ENCODE measurements around the gene ZNF334.

ZNF334 gene

GRCh38 chr20:46546298-46546697 lies 32.9 kb upstream of the ZNF334 start:
- FAIRE-seq (no peak), DNase-seq (ENCODE audit: low spot score) (no peak)

DNA sequence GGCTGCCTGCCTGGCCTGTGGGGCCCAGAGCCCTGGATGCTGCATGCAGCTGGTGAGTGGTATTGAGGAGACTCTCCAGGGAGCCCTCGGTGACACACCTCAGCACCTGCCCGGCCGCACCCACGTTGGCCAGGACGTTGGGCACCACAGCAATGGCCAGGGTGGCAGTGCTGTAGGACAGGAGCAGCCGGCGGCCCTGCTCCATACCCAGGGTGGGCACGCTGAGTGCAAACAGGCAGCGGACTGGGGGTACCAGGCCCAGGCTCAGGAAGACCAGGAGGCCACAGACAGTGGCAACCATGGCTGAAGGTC lies 32.4 kb upstream of the ZNF334 start:
- FAIRE-seq (no peak), DNase-seq (ENCODE audit: low spot score) (no peak)

DNA sequence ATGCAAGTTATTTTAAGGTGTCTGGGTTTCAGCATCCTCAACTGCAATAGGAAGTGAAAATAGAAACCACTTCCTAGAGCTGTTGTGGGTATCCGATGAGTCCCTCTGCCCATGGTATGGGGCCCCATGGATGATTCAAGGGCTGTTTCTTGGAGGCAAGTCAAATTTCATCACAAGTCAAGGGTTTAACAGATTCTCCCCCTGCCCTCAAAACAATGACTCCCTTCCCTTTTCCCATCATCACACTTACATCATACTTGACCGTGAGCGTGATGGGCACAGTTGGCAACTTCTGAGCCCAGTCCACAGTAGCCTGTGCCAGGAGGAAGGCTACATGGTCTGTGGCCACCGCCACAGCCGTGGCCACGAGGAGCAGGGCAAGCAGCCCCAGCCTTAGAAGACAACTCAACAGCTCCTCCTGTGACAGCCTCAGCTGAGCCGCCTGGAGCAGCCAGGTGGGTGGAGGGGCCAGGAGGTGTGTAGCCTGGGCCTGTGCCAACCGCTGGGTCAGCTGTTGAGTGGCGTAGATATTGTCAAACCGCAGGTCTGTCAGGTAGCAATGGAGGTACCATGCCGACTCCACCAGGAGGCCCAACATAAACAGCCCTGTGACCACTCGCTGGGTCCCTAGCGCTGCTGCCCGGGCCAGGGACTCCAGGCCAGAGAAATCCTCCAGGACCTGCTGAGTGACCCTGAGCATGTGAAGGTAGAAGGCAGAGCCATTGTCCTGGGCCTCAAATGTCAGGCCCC lies 31.9 kb upstream of the ZNF334 start:
- DNase-seq (ENCODE audit: low spot score) (no peak), FAIRE-seq (no peak)

GRCh38 chr20:46544576-46544975 lies 31.2 kb upstream of the ZNF334 start:
- DNase-seq (ENCODE audit: low spot score) (no peak), FAIRE-seq (no peak)

GRCh38 chr20:46543959-46544358 lies 30.6 kb upstream of the ZNF334 start:
- FAIRE-seq (no peak), DNase-seq (ENCODE audit: low spot score) (no peak)

GRCh38 chr20:46543033-46543432 lies 29.7 kb upstream of the ZNF334 start:
- DNase-seq (ENCODE audit: low spot score), result no peak
- FAIRE-seq, result no peak

DNA sequence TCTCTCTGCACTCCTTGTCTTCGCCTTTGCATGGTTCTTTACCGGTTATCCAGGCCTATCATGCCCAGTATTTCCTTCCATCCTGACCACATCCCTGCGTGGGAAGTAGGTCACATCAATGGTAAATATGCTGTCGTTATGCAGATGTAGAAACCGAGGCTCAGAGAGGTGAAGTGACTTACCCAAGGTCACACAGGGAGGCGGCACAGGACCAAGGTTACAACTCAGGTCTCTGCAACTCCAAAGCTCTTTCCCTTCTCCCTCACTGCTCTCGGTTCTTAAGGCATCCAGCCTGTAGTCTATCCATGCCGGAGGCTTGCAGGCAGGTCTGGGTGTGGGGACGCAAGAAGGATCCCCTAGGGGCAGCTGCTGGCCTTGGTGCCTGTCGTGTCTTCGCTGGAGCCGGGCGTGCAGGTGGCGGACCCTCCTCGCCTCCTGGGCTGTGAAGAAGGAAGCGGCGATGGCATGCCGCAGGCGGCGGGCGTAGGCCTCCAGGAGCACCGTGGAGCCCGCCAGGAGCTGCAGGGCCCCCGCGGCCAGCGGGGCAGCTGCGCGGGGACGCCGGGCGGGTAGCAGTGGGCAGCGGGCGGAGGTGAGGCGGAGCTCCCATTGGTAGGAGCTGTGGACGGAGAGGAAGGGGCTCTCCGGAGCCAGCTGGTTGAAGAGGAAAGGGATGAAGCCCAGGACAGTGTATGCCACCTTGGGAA lies 28.0 kb upstream of the ZNF334 start:
- no peak for DNase-seq (ENCODE audit: low spot score)
- no peak for FAIRE-seq

DNA sequence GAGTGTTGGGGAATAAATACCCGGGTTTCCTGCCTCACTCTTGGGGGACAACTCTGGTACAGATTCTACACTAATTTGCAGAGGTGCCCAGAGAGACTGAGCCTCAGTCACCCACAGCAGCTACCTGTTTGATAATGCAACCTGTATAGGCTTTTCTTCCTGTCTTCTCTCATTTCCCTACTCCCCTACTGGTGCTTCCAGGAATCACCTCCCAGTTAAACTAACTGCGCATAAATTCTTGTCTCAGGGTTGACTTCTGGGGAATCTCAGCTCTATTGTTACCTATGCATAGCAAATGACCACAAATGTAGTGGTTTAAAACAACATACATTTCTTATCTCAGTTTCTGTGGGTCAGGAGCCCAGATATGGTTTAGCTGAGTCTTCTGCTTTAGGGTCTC lies 25.8 kb upstream of the ZNF334 start:
- DNase-seq (ENCODE audit: low spot score) (no peak), FAIRE-seq (no peak)

DNA sequence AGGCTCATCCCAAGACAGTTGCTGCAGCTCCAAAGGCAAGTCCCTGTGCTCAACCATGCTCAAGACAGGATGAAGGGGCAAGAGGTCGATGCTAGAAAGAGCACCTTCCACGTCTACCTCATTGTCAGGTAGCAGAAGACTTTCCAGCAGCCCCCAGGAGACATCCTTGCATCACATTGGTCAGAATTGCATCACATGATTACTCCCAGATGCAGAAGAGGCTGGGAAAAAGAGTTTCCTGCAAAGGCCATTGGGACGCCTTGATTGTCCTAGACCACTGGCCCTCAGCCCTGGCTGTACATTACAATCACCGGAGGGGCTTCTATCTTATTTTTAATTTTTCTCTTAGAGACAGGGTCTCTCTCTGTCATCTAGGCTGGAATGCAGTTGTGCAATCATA lies 17.3 kb upstream of the ZNF334 start:
- FAIRE-seq, result no peak
- DNase-seq (ENCODE audit: low spot score), result no peak

- DNase-seq (ENCODE audit: low spot score), result no peak
Measured at GRCh38 chr20:46523696-46524328, 10.5 kb upstream of the ZNF334 start.

DNA sequence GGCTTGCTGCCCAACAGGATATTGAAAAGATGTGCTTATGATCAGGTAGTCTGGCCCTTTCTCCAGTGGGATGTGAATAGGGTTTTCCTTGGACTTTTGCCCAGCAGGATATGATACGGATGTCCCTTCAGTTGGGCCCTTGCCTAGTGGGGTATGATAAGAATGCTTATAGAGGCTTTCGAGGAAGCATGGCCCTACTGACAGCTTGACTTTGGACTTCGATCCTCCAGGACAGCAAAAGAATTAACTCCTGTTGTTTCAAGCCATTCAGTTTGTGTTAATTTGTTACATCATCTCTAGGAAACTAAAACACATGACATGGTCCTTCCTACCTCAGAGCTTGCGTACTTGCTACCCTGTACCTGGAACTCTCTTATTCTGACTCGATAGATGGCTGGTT lies 9.7 kb upstream of the ZNF334 start:
- DNase-seq (ENCODE audit: low spot score), result no peak
- no peak for FAIRE-seq

More at GRCh38 chr20:46523696-46524328, 10.5 kb upstream of the ZNF334 start:
- no peak for FAIRE-seq

DNA sequence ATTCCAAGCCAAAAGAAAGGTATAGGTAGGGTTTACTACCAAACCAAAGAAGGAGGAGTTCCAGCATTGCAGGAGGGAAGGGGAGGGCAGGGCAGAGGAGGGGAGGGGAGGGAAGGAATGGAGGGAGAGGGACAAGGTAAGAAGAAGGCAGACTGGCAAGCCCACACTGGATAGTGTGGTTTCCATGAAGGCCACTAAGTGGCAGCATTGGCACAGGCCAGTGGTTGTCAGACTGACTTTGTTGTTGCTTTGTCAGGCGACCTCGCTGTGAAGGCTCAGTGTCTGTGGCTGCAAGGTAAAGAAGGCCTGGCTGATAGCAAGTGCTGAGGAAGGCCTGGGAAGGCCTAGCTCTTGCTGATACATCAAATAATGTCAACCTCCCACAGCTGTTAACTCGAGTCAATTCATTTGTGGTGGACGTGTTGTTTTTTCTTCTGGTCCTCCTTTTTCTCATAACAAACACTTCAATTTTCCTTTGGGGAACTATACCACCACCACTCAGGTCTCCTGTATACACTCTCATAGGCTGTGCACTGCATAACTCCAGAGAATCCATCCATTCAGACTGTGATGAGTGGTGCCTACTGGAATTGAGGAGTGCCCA lies 7.7 kb upstream of the ZNF334 start:
- DNase-seq (ENCODE audit: low spot score) (peak; percentile 24), FAIRE-seq (no peak)

DNA sequence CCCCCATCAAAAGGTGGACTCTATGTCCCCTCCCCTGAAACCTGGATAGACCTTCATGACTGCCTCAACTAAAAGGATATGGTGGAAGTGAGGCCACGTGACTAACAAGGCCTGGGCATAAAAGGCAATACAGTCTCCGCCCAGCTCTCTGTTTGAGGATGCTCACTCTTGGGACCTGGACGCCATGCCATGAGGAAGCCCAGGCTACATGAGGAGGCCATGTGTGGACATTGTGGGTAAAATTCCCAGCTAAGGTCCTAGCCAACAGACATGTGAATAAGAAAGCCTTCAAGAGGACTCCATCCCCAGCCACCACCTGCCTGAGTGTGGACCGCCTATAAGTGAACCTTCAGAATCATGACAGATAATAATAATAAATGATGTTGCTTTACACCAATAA lies 7.2 kb upstream of the ZNF334 start:
- DNase-seq (ENCODE audit: low spot score) (no peak), FAIRE-seq (no peak)

- FAIRE-seq, result no peak
- no peak for DNase-seq (ENCODE audit: low spot score)
Measured at GRCh38 chr20:46519471-46520068, 6.2 kb upstream of the ZNF334 start.

DNA sequence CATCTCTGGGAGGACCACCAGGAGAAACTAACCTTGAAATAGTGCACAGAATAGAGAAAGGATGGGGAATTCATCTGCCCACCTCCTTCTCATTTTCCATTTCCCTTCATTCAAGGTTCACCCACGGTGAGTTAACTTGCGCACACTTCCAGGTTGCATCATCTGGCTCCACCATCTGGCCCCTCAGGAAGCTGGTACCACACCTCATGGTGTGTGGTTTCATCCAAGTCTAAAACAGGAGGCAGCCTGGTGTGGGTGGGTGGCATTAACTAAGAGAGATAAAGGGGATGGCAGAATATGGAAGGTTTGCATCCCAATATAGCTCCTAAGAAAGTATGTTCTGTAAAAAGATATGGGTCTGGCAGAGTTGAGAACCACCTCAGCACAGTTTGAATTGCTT lies 3.8 kb downstream of the ZNF334 start:
- no peak for DNase-seq (ENCODE audit: low spot score)
- no peak for FAIRE-seq

DNA sequence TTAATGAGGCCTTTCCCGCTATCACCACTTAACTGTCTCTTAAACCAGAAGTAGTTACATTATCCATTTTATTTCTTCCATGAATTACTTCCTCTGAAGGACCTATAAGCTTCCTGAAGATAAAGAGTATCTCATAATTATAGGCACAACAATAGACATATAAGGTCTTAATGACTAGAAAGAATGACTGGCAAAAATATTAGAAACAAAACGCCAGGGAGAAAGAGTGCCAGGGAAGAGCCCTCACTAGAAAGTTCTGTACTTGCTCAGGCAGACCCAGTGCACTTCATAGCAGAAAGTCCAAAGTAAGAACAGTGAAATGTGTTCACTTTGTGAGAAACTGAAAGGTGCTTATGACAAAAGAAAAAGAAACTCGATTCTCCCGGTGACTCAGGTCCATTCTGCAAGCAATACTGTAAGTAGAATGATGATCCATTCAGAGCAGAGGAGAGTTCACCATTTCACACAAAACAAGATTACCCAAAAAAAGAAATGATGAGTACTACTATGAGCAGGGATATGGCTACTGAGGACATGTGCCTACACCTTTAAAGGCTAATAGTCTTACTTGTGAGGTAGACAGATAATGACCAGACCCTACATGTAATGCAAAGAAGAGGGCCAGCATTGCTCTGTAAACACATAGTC lies 5.5 kb downstream of the ZNF334 start:
- no peak for FAIRE-seq
- DNase-seq (ENCODE audit: low spot score), result no peak

- DNase-seq (ENCODE audit: low spot score) (no peak), FAIRE-seq (no peak)
Measured at GRCh38 chr20:46505506-46505905, 7.9 kb downstream of the ZNF334 start.

- DNase-seq (ENCODE audit: low spot score) (no peak), FAIRE-seq (no peak)
Measured at GRCh38 chr20:46501961-46502360, 11.4 kb downstream of the ZNF334 start.

DNA sequence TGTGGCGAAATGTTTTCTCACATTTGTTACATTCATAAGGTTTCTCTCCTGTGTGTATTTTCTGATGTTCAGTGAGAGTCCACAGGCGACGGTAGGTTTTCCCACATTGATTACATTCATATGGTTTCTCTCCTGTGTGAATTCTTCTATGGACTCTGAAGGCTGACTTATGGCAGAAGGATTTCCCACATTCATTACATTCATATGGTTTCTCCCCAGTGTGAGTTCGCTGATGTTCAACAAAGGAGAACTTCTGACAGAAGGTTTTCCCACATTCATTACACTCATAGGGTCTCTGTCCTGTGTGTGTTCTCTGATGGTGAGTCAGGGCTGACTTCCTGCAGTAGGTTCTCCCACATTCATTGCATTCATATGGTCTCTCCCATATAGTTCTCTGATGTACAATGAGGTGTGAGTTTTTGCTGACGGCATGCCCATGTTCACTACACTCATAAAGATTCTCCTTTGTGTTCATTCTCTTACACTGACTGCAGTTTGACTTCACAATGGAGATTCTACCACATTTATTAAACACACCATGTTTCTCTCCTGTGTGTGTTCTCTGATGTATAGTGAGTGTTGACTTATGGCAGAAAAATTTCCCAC lies 11.9 kb downstream of the ZNF334 start:
- DNase-seq (ENCODE audit: low spot score), result no peak
- no peak for FAIRE-seq

GRCh38 chr20:46494077-46494476 lies 19.3 kb downstream of the ZNF334 start:
- FAIRE-seq (no peak), DNase-seq (ENCODE audit: low spot score) (no peak)

- no peak for DNase-seq (ENCODE audit: low spot score)
- FAIRE-seq, result no peak
Measured at GRCh38 chr20:46491354-46491753, 22.0 kb downstream of the ZNF334 start.

All from RCC 7860 (cell line).